ENCODE measurements around the gene SDF2L1.
"Not testable (repeated sequence)": the region's sequence is repeated elsewhere in the genome, so short reads cannot be mapped to it uniquely, and the experiment has no call there.

The SDF2L1 gene

GRCh38 chr22:21637450-21637849 lies 4.7 kb upstream of the SDF2L1 start:
- not testable (repeated sequence) for DNase-seq

- no peak for DNase-seq
Observed at GRCh38 chr22:21639359-21639758, 2.7 kb upstream of the SDF2L1 start.

- no peak for DNase-seq
Observed at GRCh38 chr22:21640810-21641209, 1.3 kb upstream of the SDF2L1 start.

- no peak for DNase-seq
Observed at GRCh38 chr22:21641417-21641788, 699 bp upstream of the SDF2L1 start.

GRCh38 chr22:21642584-21643448 lies 714 bp downstream of the SDF2L1 start:
- no peak for DNase-seq

GRCh38 chr22:21643533-21644357 lies 1.6 kb downstream of the SDF2L1 start:
- DNase-seq, result no peak

GRCh38 chr22:21645513-21645912 lies 3.4 kb downstream of the SDF2L1 start:
- DNase-seq, result not testable (repeated sequence)

- DNase-seq, result no peak
Observed at GRCh38 chr22:21646608-21647590, 4.8 kb downstream of the SDF2L1 start.

GRCh38 chr22:21650280-21650679 lies 8.2 kb downstream of the SDF2L1 start:
- DNase-seq, result no peak

GRCh38 chr22:21650823-21651520 lies 8.9 kb downstream of the SDF2L1 start:
- DNase-seq, result no peak

- no peak for DNase-seq
Observed at GRCh38 chr22:21651521-21652009, 9.5 kb downstream of the SDF2L1 start.

GRCh38 chr22:21652010-21652546 lies 10.0 kb downstream of the SDF2L1 start:
- DNase-seq, result peak; percentile 60

GRCh38 chr22:21652547-21653545 lies 10.7 kb downstream of the SDF2L1 start:
- no peak for DNase-seq

GRCh38 chr22:21657020-21657359 lies 14.9 kb downstream of the SDF2L1 start:
- DNase-seq, result no peak

GRCh38 chr22:21657360-21658032 lies 15.4 kb downstream of the SDF2L1 start:
- DNase-seq, result no peak

- no peak for DNase-seq
Observed at GRCh38 chr22:21659864-21660525, 17.9 kb downstream of the SDF2L1 start.

- no peak for DNase-seq
Observed at GRCh38 chr22:21660904-21661303, 18.8 kb downstream of the SDF2L1 start.

- DNase-seq, result no peak
Observed at GRCh38 chr22:21661991-21662390, 19.9 kb downstream of the SDF2L1 start.

- DNase-seq, result no peak
Observed at GRCh38 chr22:21663738-21664137, 21.6 kb downstream of the SDF2L1 start.

Measured in SIG-M5 (cell line).